ENCODE data around the gene TP53RK.
A peak's percentile ranks its signal among the peaks of the same experiment; 100 is the strongest.
"Not testable (repeated sequence)": the region's sequence is repeated elsewhere in the genome, so short reads cannot be mapped to it uniquely, and the experiment has no call there.

The TP53RK gene

DNA sequence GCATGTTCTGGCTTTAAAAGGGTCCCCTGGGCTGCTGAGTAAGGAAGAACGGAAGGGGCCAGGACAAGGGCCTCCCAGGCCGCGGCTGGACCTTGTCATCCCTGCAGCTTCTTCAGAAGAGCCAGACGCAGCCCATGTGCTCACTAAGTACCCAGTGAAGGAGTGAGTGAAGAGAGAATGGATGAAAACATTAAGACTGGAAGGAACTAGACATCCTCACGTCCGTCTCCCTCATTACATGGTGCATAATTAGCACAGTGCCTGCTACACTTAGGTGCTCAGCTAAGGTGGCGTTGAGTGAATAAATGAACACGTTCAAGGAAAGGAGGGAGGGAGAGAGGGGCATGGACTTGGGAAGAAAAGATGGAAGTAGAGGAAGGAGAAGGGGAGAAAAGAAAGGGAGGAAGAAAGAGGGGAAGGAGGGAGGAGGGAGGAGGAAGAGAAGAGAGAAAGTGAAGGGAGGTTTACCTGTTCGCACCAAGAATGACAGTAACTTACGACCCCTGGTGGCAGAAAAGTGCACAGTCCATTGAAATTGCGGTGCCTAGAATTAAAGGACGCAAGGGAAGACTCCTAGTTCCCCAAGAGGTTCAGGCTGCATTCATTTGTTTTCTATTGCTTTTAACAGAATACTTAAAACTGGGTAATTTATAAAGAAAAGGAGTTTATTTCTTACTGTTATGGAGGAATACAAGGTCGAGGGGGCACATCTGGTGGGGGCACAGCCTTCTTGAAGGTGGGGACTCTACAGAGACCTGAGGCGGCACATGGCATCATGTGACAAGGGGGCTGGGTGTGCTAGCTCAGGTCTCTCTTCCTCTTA, 8.0 kb downstream of the TP53RK start:
- H3K4me1 ChIP-seq (ENCODE audit: low read depth, poor library complexity, severe bottlenecking) = no peaks in the 10 kb centered on the region
- H4K20me1 ChIP-seq (ENCODE audit: insufficient read depth) = no peaks in the 10 kb centered on the region
- H3K9ac ChIP-seq = no peak overlapping the region
- H2AFZ ChIP-seq (ENCODE audit: low read depth) = no peak overlapping the region
- TF ChIP-seq, protein P1, sequence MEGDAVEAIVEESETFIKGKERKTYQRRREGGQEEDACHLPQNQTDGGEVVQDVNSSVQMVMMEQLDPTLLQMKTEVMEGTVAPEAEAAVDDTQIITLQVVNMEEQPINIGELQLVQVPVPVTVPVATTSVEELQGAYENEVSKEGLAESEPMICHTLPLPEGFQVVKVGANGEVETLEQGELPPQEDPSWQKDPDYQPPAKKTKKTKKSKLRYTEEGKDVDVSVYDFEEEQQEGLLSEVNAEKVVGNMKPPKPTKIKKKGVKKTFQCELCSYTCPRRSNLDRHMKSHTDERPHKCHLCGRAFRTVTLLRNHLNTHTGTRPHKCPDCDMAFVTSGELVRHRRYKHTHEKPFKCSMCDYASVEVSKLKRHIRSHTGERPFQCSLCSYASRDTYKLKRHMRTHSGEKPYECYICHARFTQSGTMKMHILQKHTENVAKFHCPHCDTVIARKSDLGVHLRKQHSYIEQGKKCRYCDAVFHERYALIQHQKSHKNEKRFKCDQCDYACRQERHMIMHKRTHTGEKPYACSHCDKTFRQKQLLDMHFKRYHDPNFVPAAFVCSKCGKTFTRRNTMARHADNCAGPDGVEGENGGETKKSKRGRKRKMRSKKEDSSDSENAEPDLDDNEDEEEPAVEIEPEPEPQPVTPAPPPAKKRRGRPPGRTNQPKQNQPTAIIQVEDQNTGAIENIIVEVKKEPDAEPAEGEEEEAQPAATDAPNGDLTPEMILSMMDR (conservative IDR thresholded peaks at IDR 0.05; ENCODE audit: low read depth, low read length) = peak; percentile 96
- H3K4me3 ChIP-seq (IDR thresholded peaks at IDR 0.05; ENCODE audit: insufficient read depth, low read depth, low read length) = no peak overlapping the region
- H3K36me3 ChIP-seq (ENCODE audit: insufficient read depth) = no peaks in the 10 kb centered on the region; the same call in 1 of the 2 replicates
- H3K4me2 ChIP-seq = no peak overlapping the region
- no peak overlapping the region for H3K27ac ChIP-seq
- no peaks in the 10 kb centered on the region for H3K27me3 ChIP-seq (ENCODE audit: insufficient read depth, low read depth)
- peaks cover 15% of the 10 kb centered on the region; the same call in 1 of the 2 replicates for H3K79me2 ChIP-seq (ENCODE audit: insufficient read depth, low read depth)

DNA sequence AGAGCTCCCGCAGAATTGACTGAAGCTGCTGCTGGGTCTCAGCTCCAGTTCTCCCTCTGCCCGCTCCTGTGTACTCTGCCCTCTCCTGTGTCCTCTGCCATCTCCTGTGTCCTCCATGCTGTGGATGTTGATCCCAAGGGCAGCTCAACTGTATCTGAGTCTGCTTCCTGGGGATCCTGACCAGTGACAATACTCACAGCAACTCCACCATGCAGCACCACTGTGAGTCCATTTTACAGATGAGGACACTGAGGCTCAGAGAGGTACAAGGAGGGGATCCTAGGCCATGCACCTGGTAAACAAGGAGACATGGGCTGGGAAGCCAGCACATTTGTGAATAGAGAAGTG, 8.6 kb downstream of the TP53RK start:
- Histone ChIP-seq H2AFZ (ENCODE audit: low read depth) (no peak overlapping the region), H4K20me1 (ENCODE audit: insufficient read depth) (no peaks in the 10 kb centered on the region), H3K4me3 (IDR thresholded peaks at IDR 0.05; ENCODE audit: insufficient read depth, low read depth, low read length) (no peak overlapping the region), H3K27ac (no peak overlapping the region), H3K4me2 (no peak overlapping the region), H3K9ac (no peak overlapping the region), H3K79me2 (ENCODE audit: insufficient read depth, low read depth) (peaks cover 9% of the 10 kb centered on the region; the same call in 1 of the 2 replicates), H3K27me3 (ENCODE audit: insufficient read depth, low read depth) (no peaks in the 10 kb centered on the region), H3K36me3 (ENCODE audit: insufficient read depth) (no peaks in the 10 kb centered on the region; the same call in 1 of the 2 replicates), H3K4me1 (ENCODE audit: low read depth, poor library complexity, severe bottlenecking) (no peaks in the 10 kb centered on the region)
- TF ChIP-seq, protein P1 (conservative IDR thresholded peaks at IDR 0.05; ENCODE audit: low read depth, low read length) = no peak

DNA sequence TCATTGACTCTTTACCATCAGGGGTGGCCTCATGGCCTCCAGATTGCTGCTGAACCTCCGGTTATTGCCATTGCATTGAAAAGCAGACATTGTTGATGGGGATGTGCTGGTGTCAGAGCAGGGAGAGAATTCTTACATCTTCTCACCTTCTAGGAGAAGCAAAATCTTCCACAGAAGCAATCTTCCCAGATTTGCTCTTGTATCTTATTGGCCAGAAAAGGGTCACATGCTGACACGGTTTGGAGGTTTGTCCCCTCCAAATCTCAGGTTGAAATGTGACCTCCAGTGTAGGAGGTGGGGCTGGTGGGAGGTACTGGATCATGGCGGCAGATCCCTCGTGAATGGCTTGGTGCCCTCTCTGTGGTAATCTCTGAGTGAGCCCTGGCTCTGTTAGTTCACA, 10.7 kb downstream of the TP53RK start:
- H4K20me1 ChIP-seq (ENCODE audit: insufficient read depth) = no peaks in the 10 kb centered on the region
- no peaks in the 10 kb centered on the region for H3K79me2 ChIP-seq (ENCODE audit: insufficient read depth, low read depth)
- no peak overlapping the region for H3K27ac ChIP-seq
- H3K36me3 ChIP-seq (ENCODE audit: insufficient read depth) = no peaks in the 10 kb centered on the region
- no peak overlapping the region for H3K4me2 ChIP-seq
- TF ChIP-seq, protein P1 (conservative IDR thresholded peaks at IDR 0.05; ENCODE audit: low read depth, low read length) = no peak
- no peak overlapping the region for H3K9ac ChIP-seq
- no peaks in the 10 kb centered on the region for H3K4me1 ChIP-seq (ENCODE audit: low read depth, poor library complexity, severe bottlenecking)
- H2AFZ ChIP-seq (ENCODE audit: low read depth) = no peak overlapping the region
- no peak overlapping the region for H3K4me3 ChIP-seq (IDR thresholded peaks at IDR 0.05; ENCODE audit: insufficient read depth, low read depth, low read length)
- no peaks in the 10 kb centered on the region for H3K27me3 ChIP-seq (ENCODE audit: insufficient read depth, low read depth)

DNA sequence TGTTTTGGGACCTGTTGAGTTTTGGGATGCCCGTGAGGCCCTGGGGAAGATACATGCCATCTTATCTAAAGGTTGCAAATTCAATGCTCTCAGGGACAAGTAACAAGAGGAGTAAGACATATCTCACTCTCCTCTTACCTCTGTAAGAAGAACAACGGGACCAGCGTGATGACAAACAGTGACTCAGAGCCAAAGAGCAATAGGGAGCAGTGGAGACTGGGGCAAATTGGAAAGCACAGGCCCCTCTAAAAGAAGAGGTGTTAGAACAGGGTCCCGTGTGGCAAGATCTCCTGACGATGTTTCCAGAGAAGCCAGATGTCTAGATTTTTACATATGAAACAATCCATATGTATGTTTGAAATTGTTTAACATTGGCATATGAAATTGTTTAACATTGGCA, 11.6 kb downstream of the TP53RK start:
- Histone ChIP-seq H3K27me3 (ENCODE audit: insufficient read depth, low read depth) (no peaks in the 10 kb centered on the region), H3K27ac (no peak overlapping the region), H3K9ac (no peak overlapping the region), H3K4me3 (IDR thresholded peaks at IDR 0.05; ENCODE audit: insufficient read depth, low read depth, low read length) (no peak overlapping the region), H3K79me2 (ENCODE audit: insufficient read depth, low read depth) (no peaks in the 10 kb centered on the region), H3K36me3 (ENCODE audit: insufficient read depth) (no peaks in the 10 kb centered on the region), H3K4me2 (no peak overlapping the region), H3K4me1 (ENCODE audit: low read depth, poor library complexity, severe bottlenecking) (no peaks in the 10 kb centered on the region), H4K20me1 (ENCODE audit: insufficient read depth) (no peaks in the 10 kb centered on the region), H2AFZ (ENCODE audit: low read depth) (no peak overlapping the region)
- TF ChIP-seq, protein P1 (conservative IDR thresholded peaks at IDR 0.05; ENCODE audit: low read depth, low read length) = no peak

DNA sequence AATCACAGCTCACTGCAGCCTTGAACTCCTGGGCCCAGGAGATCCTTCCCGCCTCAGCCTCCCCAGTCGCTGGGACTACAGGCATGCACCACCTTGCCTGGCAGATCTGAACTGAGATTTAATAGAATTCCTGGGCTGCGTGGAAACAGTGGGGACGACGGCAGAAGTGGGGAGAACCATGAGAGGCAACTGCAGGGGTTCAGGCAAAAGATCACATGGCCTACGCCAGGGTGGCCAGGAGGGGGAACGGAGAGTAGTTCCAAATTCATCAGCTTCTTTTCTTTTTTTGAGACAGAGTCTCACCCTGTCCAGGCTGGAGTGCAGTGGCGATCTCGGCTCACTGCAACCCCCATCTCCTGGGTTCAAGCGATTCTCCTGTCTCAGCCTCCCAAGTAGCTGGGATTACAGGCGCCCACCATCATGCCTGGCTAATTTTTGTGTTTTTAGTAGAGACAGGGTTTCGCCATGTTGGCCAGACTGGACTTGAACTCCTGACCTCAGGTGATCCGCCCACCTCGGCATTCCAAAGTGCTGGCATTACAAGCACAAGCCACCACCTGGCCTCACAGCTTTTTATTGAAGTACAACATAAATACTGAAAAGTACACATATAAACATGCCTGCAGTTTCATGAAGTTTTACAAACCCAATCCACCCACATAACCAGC, 12.5 kb downstream of the TP53RK start:
- H3K36me3 ChIP-seq (ENCODE audit: insufficient read depth); H3K4me1 ChIP-seq (ENCODE audit: low read depth, poor library complexity, severe bottlenecking); H3K9ac ChIP-seq; H3K4me3 ChIP-seq (IDR thresholded peaks at IDR 0.05; ENCODE audit: insufficient read depth, low read depth, low read length); H3K4me2 ChIP-seq; H3K27me3 ChIP-seq (ENCODE audit: insufficient read depth, low read depth); H3K27ac ChIP-seq; H2AFZ ChIP-seq (ENCODE audit: low read depth); H4K20me1 ChIP-seq (ENCODE audit: insufficient read depth); H3K79me2 ChIP-seq (ENCODE audit: insufficient read depth, low read depth): not testable (repeated sequence)

Measured in KMS-11 (cell line).